ENCODE data around the gene UBE2O.

DNA sequence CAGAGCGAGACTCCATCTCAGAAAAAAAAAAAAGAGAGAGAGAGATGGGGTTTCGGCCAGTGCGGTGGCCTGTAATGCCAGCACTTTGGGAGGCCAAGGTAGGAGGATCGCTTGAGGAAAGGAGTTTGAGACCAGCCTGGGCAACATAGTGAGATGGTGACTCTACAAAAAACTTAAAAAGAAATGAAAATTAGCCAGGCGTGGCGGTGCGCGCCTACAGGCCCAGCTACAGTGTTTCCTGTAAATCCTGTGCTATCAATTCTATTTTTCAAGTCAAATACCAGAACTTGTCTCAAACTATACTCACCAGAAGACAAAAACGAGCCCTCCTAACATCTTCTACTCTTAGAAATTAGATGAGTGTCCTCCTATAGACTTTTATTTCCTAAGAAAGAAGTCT, 19.3 kb downstream of the UBE2O start:
- no peak for TF ChIP-seq POLR2A (IDR thresholded peaks at IDR 0.05)
- TF ChIP-seq, protein P1, sequence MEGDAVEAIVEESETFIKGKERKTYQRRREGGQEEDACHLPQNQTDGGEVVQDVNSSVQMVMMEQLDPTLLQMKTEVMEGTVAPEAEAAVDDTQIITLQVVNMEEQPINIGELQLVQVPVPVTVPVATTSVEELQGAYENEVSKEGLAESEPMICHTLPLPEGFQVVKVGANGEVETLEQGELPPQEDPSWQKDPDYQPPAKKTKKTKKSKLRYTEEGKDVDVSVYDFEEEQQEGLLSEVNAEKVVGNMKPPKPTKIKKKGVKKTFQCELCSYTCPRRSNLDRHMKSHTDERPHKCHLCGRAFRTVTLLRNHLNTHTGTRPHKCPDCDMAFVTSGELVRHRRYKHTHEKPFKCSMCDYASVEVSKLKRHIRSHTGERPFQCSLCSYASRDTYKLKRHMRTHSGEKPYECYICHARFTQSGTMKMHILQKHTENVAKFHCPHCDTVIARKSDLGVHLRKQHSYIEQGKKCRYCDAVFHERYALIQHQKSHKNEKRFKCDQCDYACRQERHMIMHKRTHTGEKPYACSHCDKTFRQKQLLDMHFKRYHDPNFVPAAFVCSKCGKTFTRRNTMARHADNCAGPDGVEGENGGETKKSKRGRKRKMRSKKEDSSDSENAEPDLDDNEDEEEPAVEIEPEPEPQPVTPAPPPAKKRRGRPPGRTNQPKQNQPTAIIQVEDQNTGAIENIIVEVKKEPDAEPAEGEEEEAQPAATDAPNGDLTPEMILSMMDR (IDR thresholded peaks at IDR 0.05): no peak
